Type B pancreatic cell (in vitro differentiated cells): ENCODE results near the gene AGO1. TPM values are rescaled to one million over a fixed set of nuclear protein-coding genes. Genes with fewer than 3 reads are reported as not detected.

Source experiments
- DNase-seq: peaks from one replicate; pipeline ENCODE4 v3.0.0; 2021; ENCODE audit warnings: mixed read lengths; ENCODE audit not compliant: unreplicated experiment; ENCODE audit errors: extremely low spot score
- H3K27ac Mint-ChIP-seq: 2 replicates; pipeline ENCODE4 v1.8.0; 2021; ENCODE audit warnings: mild to moderate bottlenecking, mixed read lengths
- H3K27me3 Mint-ChIP-seq: 2 replicates; pipeline ENCODE4 v1.8.0; 2021; ENCODE audit warnings: mixed read lengths
- H3K36me3 Mint-ChIP-seq: 2 replicates; pipeline ENCODE4 v1.8.0; 2021; ENCODE audit warnings: mixed read lengths
- H3K4me1 Mint-ChIP-seq: one replicate; pipeline ENCODE4 v1.8.0; 2021; ENCODE audit warnings: mixed read lengths; ENCODE audit not compliant: unreplicated experiment
- H3K4me3 Mint-ChIP-seq: 2 replicates; pipeline ENCODE4 v1.8.0; 2021; ENCODE audit warnings: mild to moderate bottlenecking, mixed read lengths
- H3K9me3 Mint-ChIP-seq: 2 replicates; pipeline ENCODE4 v1.8.0; 2021; ENCODE audit warnings: mixed read lengths
- total RNA-seq: library from RNA; stranded (reverse); gene quantifications from 2 replicates; pipeline ENCODE4 v1.2.1, GENCODE V29; 2021; ENCODE audit warnings: low replicate concordance
- TF ChIP-seq, protein P1 (sequence below): fragments of 200-600 bp; sonication (generic); conservative IDR thresholded peaks from 2 replicates; pipeline ENCODE4 v1.5.0; 2021; ENCODE audit warnings: antibody characterized with exemption, mild to moderate bottlenecking

AGO1 gene
- total RNA-seq, 1 donor from 2014 or later, result 47.7 TPM

DNA sequence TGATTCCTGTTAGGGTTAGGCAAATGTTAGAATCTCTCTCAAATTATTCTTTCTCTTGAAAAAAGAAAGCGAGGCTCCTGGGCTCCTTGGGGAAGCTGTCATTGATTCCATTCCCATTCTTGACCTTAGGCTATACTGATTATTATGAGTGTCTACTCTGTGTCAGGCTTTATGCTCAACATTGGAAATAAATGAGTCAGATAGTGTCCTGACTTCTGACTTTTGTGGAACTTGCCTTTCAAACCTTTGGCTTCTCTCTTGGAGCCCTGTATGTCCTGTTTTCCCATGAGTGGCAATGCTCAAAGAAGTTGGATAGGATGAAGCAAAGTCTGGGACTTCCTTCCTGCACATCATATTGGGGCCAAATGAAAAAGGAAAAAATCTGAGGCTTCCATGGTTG lies 11.6 kb downstream of the AGO1 start:
- TF ChIP-seq, protein P1, sequence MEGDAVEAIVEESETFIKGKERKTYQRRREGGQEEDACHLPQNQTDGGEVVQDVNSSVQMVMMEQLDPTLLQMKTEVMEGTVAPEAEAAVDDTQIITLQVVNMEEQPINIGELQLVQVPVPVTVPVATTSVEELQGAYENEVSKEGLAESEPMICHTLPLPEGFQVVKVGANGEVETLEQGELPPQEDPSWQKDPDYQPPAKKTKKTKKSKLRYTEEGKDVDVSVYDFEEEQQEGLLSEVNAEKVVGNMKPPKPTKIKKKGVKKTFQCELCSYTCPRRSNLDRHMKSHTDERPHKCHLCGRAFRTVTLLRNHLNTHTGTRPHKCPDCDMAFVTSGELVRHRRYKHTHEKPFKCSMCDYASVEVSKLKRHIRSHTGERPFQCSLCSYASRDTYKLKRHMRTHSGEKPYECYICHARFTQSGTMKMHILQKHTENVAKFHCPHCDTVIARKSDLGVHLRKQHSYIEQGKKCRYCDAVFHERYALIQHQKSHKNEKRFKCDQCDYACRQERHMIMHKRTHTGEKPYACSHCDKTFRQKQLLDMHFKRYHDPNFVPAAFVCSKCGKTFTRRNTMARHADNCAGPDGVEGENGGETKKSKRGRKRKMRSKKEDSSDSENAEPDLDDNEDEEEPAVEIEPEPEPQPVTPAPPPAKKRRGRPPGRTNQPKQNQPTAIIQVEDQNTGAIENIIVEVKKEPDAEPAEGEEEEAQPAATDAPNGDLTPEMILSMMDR, result no peak
- Mint-ChIP-seq H3K9me3 (no peaks in the 10 kb centered on the region), H3K36me3 (peaks cover 22% of the 10 kb centered on the region), H3K4me3 (no peak overlapping the region), H3K4me1 (no peaks in the 10 kb centered on the region), H3K27ac (no peak overlapping the region), H3K27me3 (no peaks in the 10 kb centered on the region)
- DNase-seq, result no peak

DNA sequence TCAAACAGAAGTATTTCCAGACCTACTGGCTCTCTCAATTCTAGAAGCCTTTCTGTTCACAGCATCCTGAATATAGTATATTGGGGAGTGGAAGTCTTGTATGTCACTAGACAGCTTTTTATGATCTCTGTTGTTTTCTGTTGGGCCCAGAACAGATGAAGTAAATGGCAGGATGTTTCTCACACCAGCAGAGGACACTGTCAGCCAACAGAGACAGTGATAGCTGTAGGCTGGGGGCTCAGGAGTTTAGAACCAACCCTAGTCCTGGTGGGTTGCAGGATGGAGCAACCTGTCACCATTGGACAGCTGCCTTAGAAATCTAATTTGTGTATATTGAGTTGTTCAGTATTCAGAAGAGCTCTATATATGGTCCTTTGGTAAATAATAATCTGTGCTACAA lies 16.9 kb downstream of the AGO1 start:
- Mint-ChIP-seq H3K9me3 (no peaks in the 10 kb centered on the region), H3K27me3 (no peaks in the 10 kb centered on the region), H3K27ac (no peak overlapping the region), H3K36me3 (peaks cover 36% of the 10 kb centered on the region), H3K4me1 (no peaks in the 10 kb centered on the region), H3K4me3 (no peak overlapping the region)
- DNase-seq, result no peak
- TF ChIP-seq, protein P1, result no peak

DNA sequence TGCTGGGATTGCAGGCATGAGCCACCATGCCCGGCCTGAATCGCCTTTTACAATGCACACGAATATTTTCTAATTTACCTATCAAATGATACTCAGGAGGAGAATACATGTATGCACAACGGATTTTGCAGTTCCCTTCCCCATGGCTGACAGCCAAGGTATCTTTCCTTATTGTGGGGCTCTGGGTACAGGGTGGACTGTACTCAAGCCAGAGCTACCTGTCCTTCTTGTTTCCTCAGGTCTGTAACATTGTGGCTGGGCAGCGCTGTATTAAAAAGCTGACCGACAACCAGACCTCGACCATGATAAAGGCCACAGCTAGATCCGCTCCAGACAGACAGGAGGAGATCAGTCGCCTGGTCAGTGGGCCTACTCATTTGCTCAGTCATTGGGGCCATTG lies 18.2 kb downstream of the AGO1 start:
- H3K4me1 Mint-ChIP-seq, result no peaks in the 10 kb centered on the region
- H3K9me3 Mint-ChIP-seq, result no peaks in the 10 kb centered on the region
- H3K36me3 Mint-ChIP-seq, result peaks cover 37% of the 10 kb centered on the region
- H3K27ac Mint-ChIP-seq, result no peak overlapping the region
- H3K4me3 Mint-ChIP-seq, result no peak overlapping the region
- no peaks in the 10 kb centered on the region for H3K27me3 Mint-ChIP-seq
- TF ChIP-seq, protein P1, result no peak
- DNase-seq, result no peak

DNA sequence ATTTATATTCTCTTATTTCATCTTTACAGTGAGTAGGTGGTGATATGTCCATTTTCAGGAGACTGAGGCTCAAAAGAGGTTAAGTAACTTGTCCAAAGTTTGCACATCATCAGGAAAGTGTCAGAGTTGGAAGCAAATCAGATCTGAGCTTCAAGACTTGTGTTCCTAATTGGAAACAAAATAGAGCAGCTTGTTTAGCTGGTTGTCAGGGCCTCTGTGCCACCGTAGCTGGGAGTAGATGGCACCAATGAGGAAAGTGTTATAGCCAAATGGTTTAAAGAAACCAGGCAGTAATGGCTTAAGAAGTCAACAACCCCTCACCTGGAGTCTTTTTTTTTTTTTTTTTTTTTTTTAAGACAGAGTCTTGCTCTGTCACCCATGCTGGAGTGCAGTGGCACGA lies 19.7 kb downstream of the AGO1 start:
- Mint-ChIP-seq H3K9me3 (no peaks in the 10 kb centered on the region), H3K4me3 (no peak overlapping the region), H3K27ac (no peak overlapping the region), H3K27me3 (no peaks in the 10 kb centered on the region), H3K4me1 (no peaks in the 10 kb centered on the region), H3K36me3 (peaks cover 36% of the 10 kb centered on the region)
- TF ChIP-seq, protein P1, result no peak
- DNase-seq, result no peak

DNA sequence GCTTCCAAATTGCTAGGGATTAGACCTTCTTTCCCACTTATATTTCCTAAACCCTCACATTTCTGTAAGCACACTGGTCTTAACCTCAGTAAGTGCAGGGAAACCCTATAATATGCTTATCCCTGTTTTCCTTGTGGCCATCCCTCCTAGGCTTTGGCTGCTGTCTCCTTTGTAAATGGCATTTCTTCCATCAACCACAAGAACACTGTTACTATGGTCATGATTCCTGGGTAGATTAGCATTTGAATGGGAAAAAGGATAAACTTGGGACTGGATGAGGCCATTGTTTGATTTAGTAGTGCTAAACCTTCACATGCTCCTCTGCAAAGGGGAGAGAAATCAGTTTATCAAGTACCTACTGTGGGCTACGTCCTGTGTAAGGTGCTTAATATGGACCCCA lies 31.7 kb downstream of the AGO1 start:
- DNase-seq, result no peak
- no peaks in the 10 kb centered on the region for H3K4me1 Mint-ChIP-seq
- TF ChIP-seq, protein P1, result no peak
- no peaks in the 10 kb centered on the region for H3K9me3 Mint-ChIP-seq
- no peak overlapping the region for H3K27ac Mint-ChIP-seq
- no peak overlapping the region for H3K4me3 Mint-ChIP-seq
- peaks cover 43% of the 10 kb centered on the region for H3K36me3 Mint-ChIP-seq
- H3K27me3 Mint-ChIP-seq, result no peaks in the 10 kb centered on the region

DNA sequence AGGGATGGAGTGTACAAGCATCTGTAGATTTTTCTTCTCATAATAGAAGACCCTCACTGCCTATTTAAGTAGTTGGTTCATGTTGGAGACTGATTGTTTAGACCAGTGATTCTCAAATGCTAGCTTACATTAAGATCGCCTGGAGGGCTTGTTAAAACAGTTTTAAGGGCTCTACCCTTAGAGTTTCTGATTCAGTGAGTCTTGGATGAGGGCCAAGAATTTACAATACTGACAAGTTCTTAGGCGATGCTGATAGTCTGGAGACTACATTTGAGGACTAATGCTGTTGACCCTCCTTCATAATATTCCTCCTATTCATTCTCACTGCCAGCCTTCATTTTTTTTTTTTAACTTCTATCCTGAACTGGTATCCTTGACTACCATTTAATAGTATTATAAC lies 32.7 kb downstream of the AGO1 start:
- Mint-ChIP-seq H3K4me1 (no peaks in the 10 kb centered on the region), H3K4me3 (no peak overlapping the region), H3K27ac (no peak overlapping the region), H3K9me3 (no peaks in the 10 kb centered on the region), H3K36me3 (peaks cover 50% of the 10 kb centered on the region), H3K27me3 (no peaks in the 10 kb centered on the region)
- TF ChIP-seq, protein P1, result no peak
- DNase-seq, result no peak
